SK-N-SH (cell line): ENCODE results near the gene ADRA2A.

Source experiments
- CHD2 ChIP-seq: fragments of 150-350 bp; IDR thresholded peaks from 2 replicates; pipeline ENCODE4 v1.6.1; 2018; ENCODE audit warnings: low read length; ENCODE audit not compliant: partially characterized antibody
- CTCF ChIP-seq: fragments of 200-600 bp; sonication (generic); IDR thresholded peaks from 2 replicates; pipeline ENCODE4 v1.6.1; 2017; ENCODE audit warnings: antibody characterized with exemption, mild to moderate bottlenecking, moderate library complexity
- JUND ChIP-seq: IDR thresholded peaks from 2 replicates; pipeline ENCODE4 v1.4.0; 2012
- MAX ChIP-seq: IDR thresholded peaks from 2 replicates; pipeline ENCODE4 v1.4.0; 2012; ENCODE audit warnings: low read depth
- NRF1 ChIP-seq: IDR thresholded peaks from 2 replicates; pipeline ENCODE4 v1.6.1; 2012; ENCODE audit warnings: low read depth, mild to moderate bottlenecking, low read length
- POLR2AphosphoS5 ChIP-seq: IDR thresholded peaks from 2 replicates; pipeline ENCODE4 v1.6.1; 2012; ENCODE audit warnings: low read depth, low read length
- REST ChIP-seq: IDR thresholded peaks from 2 replicates; pipeline ENCODE4 v1.6.1; 2012; ENCODE audit warnings: mild to moderate bottlenecking, low read depth, low read length, moderate library complexity
- USF2 ChIP-seq: fragments of 150-350 bp; IDR thresholded peaks from 2 replicates; pipeline ENCODE4 v1.6.1; 2017; ENCODE audit warnings: antibody characterized with exemption, low read length, low read depth, borderline replicate concordance
- YY1 ChIP-seq: IDR thresholded peaks from 2 replicates; pipeline ENCODE4 v1.4.0; 2012; ENCODE audit warnings: low read depth, mild to moderate bottlenecking

GRCh38 chr10:111085690-111086353 is 9.0 kb downstream of the ADRA2A start:
- TF ChIP-seq YY1 (no peak), CTCF (no peak), POLR2AphosphoS5 (no peak), JUND (no peak), CHD2 (no peak), REST (no peak), MAX (no peak), USF2 (no peak), NRF1 (no peak)
